Natural killer cell treated with Interleukin-12 subunit alpha and Interleukin-12 subunit beta and Interleukin-15 and Interleukin-18, amount 100 ng/mL, for 72 hours (primary cell): ENCODE measurements around the gene USH1C. TPM values are rescaled to one million over a fixed set of nuclear protein-coding genes. Genes with fewer than 3 reads are reported as not detected.
A peak's percentile ranks its signal among the peaks of the same experiment; 100 is the strongest.

Experiments
- ATAC-seq, 2 donors: fragments of 150-1000 bp; cut with Tn5 transposase in 1 of 2; sonication (Bioruptor Pico), chemical (Tn5 transposase) in 1 of 2; 2 replicates each; pipeline ENCODE4 v1.10.0; 2021
- DNase-seq: peaks from one replicate; pipeline ENCODE4 v3.0.0; 2022; ENCODE audit warnings: low spot score
- H3K27ac Mint-ChIP-seq, 2 donors: 1 replicate in 1 of 2; 2 replicates in 1 of 2; pipeline ENCODE4 v1.8.0; 2022; ENCODE audit warnings: mixed read lengths in 2 of 2, mild to moderate bottlenecking in 1 of 2, moderate library complexity in 1 of 2
- H3K27me3 Mint-ChIP-seq, 2 donors: 1 replicate in 1 of 2; 2 replicates in 1 of 2; pipeline ENCODE4 v1.8.0; 2022; ENCODE audit warnings: mixed read lengths in 2 of 2
- H3K36me3 Mint-ChIP-seq: one replicate; pipeline ENCODE4 v1.8.0; 2022; ENCODE audit warnings: mixed read lengths
- H3K4me1 Mint-ChIP-seq, 2 donors: 1 replicate in 1 of 2; 2 replicates in 1 of 2; pipeline ENCODE4 v1.8.0; 2022; ENCODE audit warnings: low read depth in 2 of 2, mixed read lengths in 2 of 2, mild to moderate bottlenecking in 1 of 2
- H3K4me3 Mint-ChIP-seq: one replicate; pipeline ENCODE4 v1.8.0; 2022; ENCODE audit warnings: mixed read lengths
- H3K9me3 Mint-ChIP-seq: 2 replicates; pipeline ENCODE4 v1.8.0; 2022; ENCODE audit warnings: mixed read lengths
- total RNA-seq, 2 donors: library from RNA; stranded (reverse); gene quantifications; one replicate each; pipeline ENCODE4 v1.2.3, GENCODE V29; 2022

USH1C gene
- total RNA-seq, 2 donors from 2014 or later: not detected

DNA sequence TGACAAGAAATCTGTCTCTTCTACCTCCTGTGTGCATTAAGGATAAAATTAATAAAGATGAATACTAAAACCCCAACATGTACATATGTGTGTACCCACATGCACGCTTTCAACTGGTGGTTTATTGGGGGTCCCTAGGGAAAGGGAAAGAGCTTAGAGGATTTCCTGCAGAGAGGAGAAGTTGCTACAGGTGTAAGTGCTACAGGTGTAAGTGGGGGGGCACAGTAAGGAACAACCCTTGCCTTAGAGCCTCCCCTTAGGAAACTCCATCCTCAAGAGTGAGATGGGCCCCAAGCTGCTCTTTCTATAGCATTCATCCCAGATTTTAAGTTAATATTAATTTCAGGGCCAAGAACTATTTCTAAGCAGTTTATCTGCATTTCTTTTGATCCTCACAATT is 55.7 kb downstream of the USH1C start:
- Mint-ChIP-seq H3K36me3 (no peaks in the 10 kb centered on the region), H3K27me3 (peaks cover 14 to 16% of the 10 kb centered on the region in 2 donors), H3K4me1 (no peaks in the 10 kb centered on the region), H3K4me3 (no peak overlapping the region), H3K9me3 (peaks cover 1% of the 10 kb centered on the region), H3K27ac (no peak overlapping the region)
- ATAC-seq (no peak), DNase-seq (no peak)

DNA sequence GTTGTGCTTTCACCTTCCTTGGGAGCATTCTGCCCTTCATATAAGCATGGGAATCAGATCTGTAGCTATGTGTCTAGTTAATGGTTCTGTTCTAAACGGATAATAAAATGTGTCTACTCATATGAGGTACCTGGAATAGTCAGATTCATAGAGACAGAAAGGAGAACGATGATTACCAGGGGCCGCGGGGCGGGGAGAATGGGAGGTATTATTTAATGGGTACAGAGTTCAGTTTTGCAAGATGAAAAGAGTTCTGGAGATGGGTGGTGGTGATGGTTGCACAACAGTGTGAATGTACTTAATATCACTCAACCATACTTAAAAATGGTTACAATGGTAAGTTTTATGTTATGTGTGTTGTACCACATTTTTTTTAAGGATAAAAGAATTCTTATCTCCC is 57.6 kb downstream of the USH1C start:
- H3K4me1 Mint-ChIP-seq: no peaks in the 10 kb centered on the region
- DNase-seq: no peak
- no peak for ATAC-seq
- H3K9me3 Mint-ChIP-seq: peaks cover 2% of the 10 kb centered on the region
- peaks cover 14 to 17% of the 10 kb centered on the region in 2 donors for H3K27me3 Mint-ChIP-seq
- H3K36me3 Mint-ChIP-seq: no peaks in the 10 kb centered on the region
- no peak overlapping the region for H3K27ac Mint-ChIP-seq
- no peak overlapping the region for H3K4me3 Mint-ChIP-seq

GRCh38 chr11:17483505-17483904 is 60.7 kb downstream of the USH1C start:
- no peak for DNase-seq
- Mint-ChIP-seq H3K27me3 (peaks cover 14 to 22% of the 10 kb centered on the region in 2 donors), H3K4me3 (no peak overlapping the region), H3K4me1 (no peaks in the 10 kb centered on the region), H3K36me3 (no peaks in the 10 kb centered on the region), H3K27ac (no peak overlapping the region), H3K9me3 (peaks cover 2% of the 10 kb centered on the region)
- ATAC-seq: no peak

DNA sequence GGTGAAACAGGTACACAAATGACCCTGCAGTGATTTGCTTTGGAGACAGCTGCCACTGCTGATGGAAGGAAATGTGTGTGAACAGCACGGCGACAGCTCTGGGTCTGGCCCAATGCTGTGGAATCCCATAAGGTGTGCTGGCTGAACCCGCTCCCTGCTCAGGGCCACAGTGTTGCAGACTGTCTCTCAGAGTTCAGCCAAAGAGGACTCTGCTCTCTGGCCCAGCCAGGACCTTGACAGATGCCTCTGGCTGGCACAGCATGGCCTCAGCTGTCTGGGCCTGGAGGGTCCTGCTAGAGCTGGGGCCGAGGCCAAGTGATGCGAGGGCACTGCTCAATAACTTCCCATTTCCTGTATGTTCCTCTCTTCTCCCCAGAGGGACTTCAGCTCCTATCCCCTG is 62.3 kb downstream of the USH1C start:
- Mint-ChIP-seq H3K4me1 (no peaks in the 10 kb centered on the region), H3K9me3 (peaks cover 2% of the 10 kb centered on the region), H3K27ac (no peak overlapping the region), H3K27me3 (peaks cover 21 to 24% of the 10 kb centered on the region in 2 donors), H3K4me3 (no peak overlapping the region), H3K36me3 (no peaks in the 10 kb centered on the region)
- no peak for ATAC-seq
- no peak for DNase-seq

- DNase-seq: no peak
- no peaks in the 10 kb centered on the region for H3K36me3 Mint-ChIP-seq
- no peak overlapping the region for H3K4me3 Mint-ChIP-seq
- peaks cover 2% of the 10 kb centered on the region for H3K9me3 Mint-ChIP-seq
- H3K27ac Mint-ChIP-seq: no peak overlapping the region
- H3K27me3 Mint-ChIP-seq: peaks cover 35 to 40% of the 10 kb centered on the region in 2 donors
- ATAC-seq: peak in 1 of 2 donors; percentile 16
- H3K4me1 Mint-ChIP-seq: no peaks in the 10 kb centered on the region
Observed at GRCh38 chr11:17479284-17480214, 64.7 kb downstream of the USH1C start.

DNA sequence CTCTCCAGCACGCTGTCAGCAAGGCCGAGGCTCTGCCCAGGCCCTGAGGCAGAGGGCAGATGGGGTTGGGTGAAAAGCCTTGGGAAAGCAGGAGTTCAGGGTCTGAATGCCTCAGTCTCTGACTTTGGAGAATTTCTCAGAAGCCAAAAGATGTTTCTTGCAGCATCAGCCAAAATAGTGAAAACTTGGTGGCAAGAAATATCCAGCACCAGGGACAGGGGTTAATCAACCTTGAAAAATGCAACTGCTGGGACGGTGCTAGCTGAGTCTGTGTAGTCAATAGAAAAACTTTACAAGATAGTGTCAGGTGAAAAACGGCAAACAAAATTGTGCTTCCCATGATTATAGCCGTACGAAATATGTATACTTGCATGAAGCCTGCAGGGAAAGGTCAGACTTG is 66.1 kb downstream of the USH1C start:
- H3K36me3 Mint-ChIP-seq: no peaks in the 10 kb centered on the region
- H3K27me3 Mint-ChIP-seq: peaks cover 42 to 53% of the 10 kb centered on the region in 2 donors
- ATAC-seq (no peak), DNase-seq (no peak)
- H3K27ac Mint-ChIP-seq: no peak overlapping the region
- no peak overlapping the region for H3K4me3 Mint-ChIP-seq
- H3K9me3 Mint-ChIP-seq: no peaks in the 10 kb centered on the region
- H3K4me1 Mint-ChIP-seq: no peaks in the 10 kb centered on the region

DNA sequence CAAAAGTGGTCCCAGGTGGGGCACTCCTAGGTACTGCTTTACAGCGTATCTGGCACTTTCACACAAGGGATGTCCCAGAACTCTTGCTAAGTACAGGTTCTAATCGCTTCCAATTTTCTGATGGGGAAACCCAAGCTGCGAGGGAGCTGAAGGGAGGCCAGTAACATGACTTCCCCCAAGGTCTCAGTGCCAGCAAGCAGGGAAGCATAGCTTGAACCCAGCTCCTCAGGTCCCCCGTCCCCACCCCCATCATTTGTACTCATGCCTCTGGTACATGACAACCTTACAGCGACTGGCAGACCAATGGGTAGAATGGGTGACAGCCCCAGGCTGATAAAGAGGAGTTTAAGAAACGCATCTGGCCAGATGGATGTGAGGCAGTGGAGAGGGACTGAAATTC is 66.9 kb downstream of the USH1C start:
- DNase-seq (no peak), ATAC-seq (no peak)
- Mint-ChIP-seq H3K27me3 (peaks cover 42 to 53% of the 10 kb centered on the region in 2 donors), H3K36me3 (no peaks in the 10 kb centered on the region), H3K4me1 (no peaks in the 10 kb centered on the region), H3K4me3 (no peak overlapping the region), H3K27ac (no peak overlapping the region), H3K9me3 (no peaks in the 10 kb centered on the region)

- H3K4me1 Mint-ChIP-seq: no peaks in the 10 kb centered on the region
- no peak for DNase-seq
- no peak overlapping the region for H3K27ac Mint-ChIP-seq
- H3K4me3 Mint-ChIP-seq: no peak overlapping the region
- ATAC-seq: peak in 1 of 2 donors; percentile 6
- no peaks in the 10 kb centered on the region for H3K36me3 Mint-ChIP-seq
- H3K27me3 Mint-ChIP-seq: peaks cover 42 to 53% of the 10 kb centered on the region in 2 donors
- H3K9me3 Mint-ChIP-seq: no peaks in the 10 kb centered on the region
Observed at GRCh38 chr11:17477084-17477333, 67.2 kb downstream of the USH1C start.

DNA sequence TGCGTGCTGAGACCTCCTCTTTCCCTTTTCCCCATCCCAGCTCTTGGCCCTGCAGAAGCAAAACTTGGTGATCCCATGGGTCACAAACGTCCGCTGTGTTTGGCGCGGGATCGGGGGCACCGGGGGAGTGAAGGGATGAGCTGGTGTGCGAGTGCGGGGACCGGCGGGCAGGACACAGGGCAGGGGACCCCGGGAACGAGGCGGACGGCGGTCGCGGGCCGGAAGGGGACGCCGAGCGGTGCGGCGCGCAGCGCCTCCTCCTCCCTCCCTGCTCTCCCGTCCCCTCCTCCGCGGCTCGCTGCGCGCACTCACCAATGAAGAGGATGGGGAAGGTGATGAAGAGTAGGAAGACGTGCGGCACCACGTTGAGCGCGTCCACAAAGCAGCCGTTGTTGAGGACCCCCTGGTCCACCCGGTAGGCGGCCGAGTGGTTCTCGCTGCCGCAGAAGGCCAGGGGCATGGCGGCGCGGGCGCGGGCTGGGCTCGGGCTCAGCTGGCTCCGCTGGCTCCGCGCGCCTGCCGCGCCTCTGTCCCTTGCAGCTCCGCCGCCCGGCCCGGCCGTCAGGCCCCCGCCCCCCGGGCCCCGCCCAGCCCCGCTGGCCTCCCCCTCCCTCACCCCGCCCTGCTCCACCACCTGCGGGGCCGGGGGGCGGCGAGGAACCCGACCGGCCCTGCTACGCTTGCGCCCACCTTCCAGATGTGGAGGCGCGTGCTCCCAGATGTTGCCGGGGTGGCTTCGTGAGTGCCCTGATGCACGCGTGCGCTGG is 67.7 kb downstream of the USH1C start, which contains the start of gene ABCC8:
Gene ABCC8 (minus strand): TSS at position 529 of the 767 bp plus-strand sequence. CDS start 69 bp downstream, at position 460.
- Mint-ChIP-seq H3K9me3 (no peaks in the 10 kb centered on the region), H3K4me1 (no peaks in the 10 kb centered on the region), H3K27ac (no peak within 1 kb of the TSS), H3K27me3 (peaks cover 43 to 57% of the 10 kb centered on the region in 2 donors), H3K36me3 (no peaks in the 10 kb centered on the region), H3K4me3 (no peak within 1 kb of the TSS)
- no peak for DNase-seq
- no peak for ATAC-seq

DNA sequence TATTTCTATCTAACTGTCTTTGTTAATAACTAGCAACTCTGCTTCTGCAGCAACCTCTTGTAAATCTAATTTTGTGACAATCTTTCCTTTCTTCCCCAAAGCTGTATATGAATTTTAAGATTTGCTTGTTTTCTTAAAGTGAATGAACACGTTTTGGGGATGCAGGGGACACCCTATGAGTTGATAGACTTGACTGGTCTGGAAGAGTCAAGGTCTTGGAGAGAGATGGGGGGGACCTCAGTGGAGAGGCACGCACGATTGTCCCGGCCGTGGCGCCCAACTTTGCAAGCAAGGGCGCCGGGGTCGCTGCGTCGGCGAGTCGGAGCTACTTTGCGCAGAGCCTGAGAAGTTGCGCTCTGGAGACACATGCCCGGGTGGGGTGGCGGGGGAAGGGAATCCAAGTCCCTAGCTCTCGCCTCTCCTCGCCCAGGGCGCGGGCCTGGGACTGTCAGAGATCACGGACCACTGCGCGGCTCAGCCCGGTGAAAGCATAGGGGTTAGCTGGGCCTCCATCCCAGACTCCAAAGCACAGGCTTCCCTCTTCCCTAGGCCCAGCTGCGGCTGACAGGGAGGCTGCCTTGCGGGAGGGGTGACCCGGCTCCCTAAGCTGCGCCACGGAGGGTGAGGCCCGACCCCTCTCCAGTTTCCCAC is 68.4 kb downstream of the USH1C start:
- ATAC-seq (no peak), DNase-seq (no peak)
- Mint-ChIP-seq H3K4me3 (no peak overlapping the region), H3K27me3 (peaks cover 45 to 61% of the 10 kb centered on the region in 2 donors), H3K4me1 (no peaks in the 10 kb centered on the region), H3K9me3 (no peaks in the 10 kb centered on the region), H3K36me3 (no peaks in the 10 kb centered on the region), H3K27ac (no peak overlapping the region)

GRCh38 chr11:17473071-17473744 is 71.0 kb downstream of the USH1C start:
- Mint-ChIP-seq H3K9me3 (no peaks in the 10 kb centered on the region), H3K27me3 (peaks cover 37 to 57% of the 10 kb centered on the region in 2 donors), H3K4me3 (no peak overlapping the region), H3K4me1 (no peaks in the 10 kb centered on the region), H3K27ac (no peak overlapping the region), H3K36me3 (no peaks in the 10 kb centered on the region)
- ATAC-seq: no peak
- no peak for DNase-seq

- DNase-seq (no peak), ATAC-seq (no peak)
- H3K27me3 Mint-ChIP-seq: peaks cover 34 to 50% of the 10 kb centered on the region in 2 donors
- H3K4me3 Mint-ChIP-seq: no peak overlapping the region
- H3K4me1 Mint-ChIP-seq: no peaks in the 10 kb centered on the region
- H3K27ac Mint-ChIP-seq: no peak overlapping the region
- no peaks in the 10 kb centered on the region for H3K36me3 Mint-ChIP-seq
- no peaks in the 10 kb centered on the region for H3K9me3 Mint-ChIP-seq
Observed at GRCh38 chr11:17472467-17472866, 71.7 kb downstream of the USH1C start.

DNA sequence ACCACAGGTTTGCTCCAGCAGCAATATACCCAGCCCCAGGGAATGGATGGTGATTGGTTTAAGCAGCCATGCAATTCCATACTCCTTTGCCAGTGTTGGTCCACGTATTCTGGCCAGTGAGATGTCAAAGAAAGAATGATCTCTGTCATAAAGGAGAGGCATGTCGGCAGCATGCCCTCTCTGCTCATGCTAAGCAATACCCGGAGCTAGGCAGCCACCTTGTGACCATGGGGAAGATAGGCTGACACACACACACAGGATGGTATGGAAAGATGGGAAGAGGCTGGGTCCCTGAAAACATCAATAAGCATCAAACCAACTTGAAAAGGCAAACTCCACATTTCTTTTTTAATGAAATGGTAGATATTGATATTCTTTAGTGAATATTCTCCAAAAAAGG is 72.7 kb downstream of the USH1C start:
- Mint-ChIP-seq H3K4me1 (no peaks in the 10 kb centered on the region), H3K27ac (no peak overlapping the region), H3K36me3 (no peaks in the 10 kb centered on the region), H3K9me3 (no peaks in the 10 kb centered on the region), H3K27me3 (peaks cover 34 to 45% of the 10 kb centered on the region in 2 donors), H3K4me3 (no peak overlapping the region)
- DNase-seq (no peak), ATAC-seq (no peak)
